T-helper 17 cell (primary cell): ENCODE data around the gene MYL7. TPM values are rescaled to one million over a fixed set of nuclear protein-coding genes. Genes with fewer than 3 reads are reported as not detected.

Experiments used
- ATAC-seq: fragments of 150-1000 bp; cut with Tn5 transposase; 2 replicates; pipeline ENCODE4 v1.10.0; 2021; ENCODE audit warnings: mild to moderate bottlenecking, moderate library complexity
- DNase-seq, 3 donors: peaks; one replicate each; pipeline versions ENCODE4 v3.0.0 to v3.0.0-alpha.2; 2020 to 2021
- H3K9me3 ChIP-seq: one replicate; pipeline ENCODE4 v1.7.0; 2013; ENCODE audit warnings: low read length, mild to moderate bottlenecking; ENCODE audit not compliant: control insufficient read depth, poor library complexity, severe bottlenecking
- H3K27ac Mint-ChIP-seq: one replicate; pipeline ENCODE4 v1.8.0; 2022; ENCODE audit warnings: mild to moderate bottlenecking, moderate library complexity, mixed read lengths
- H3K27me3 Mint-ChIP-seq: one replicate; pipeline ENCODE4 v1.8.0; 2022; ENCODE audit warnings: mixed read lengths
- H3K36me3 Mint-ChIP-seq: one replicate; pipeline ENCODE4 v1.8.0; 2022; ENCODE audit warnings: low read depth, mixed read lengths
- H3K4me1 Mint-ChIP-seq: one replicate; pipeline ENCODE4 v1.8.0; 2022; ENCODE audit warnings: mild to moderate bottlenecking, mixed read lengths
- H3K4me3 Mint-ChIP-seq: one replicate; pipeline ENCODE4 v1.8.0; 2022; ENCODE audit warnings: mild to moderate bottlenecking, moderate library complexity, mixed read lengths
- total RNA-seq, 4 donors: library from RNA in 2 of 4; stranded (reverse) in 2 of 4; gene quantifications; one replicate each; pipeline ENCODE4 v1.2.3 and lab custom pipeline; 2022 to 2026

The MYL7 gene
- not detected for total RNA-seq
- total RNA-seq (lab: John Stamatoyannopoulos, UW): 0 reads per million in 2 donors

- Mint-ChIP-seq H3K27ac (no peak within 1 kb of the TSS), H3K4me1 (peaks cover 6% of the 10 kb centered on the region), H3K4me3 (no peak within 1 kb of the TSS), H3K36me3 (no peaks in the 10 kb centered on the region), H3K27me3 (peaks cover 4% of the 10 kb centered on the region)
- H3K9me3 ChIP-seq: no peaks in the 10 kb centered on the region
- DNase-seq (no peak), ATAC-seq (no peak)
These were observed at the start of gene MYL7 for GRCh38 chr7:44141221-44141850. MYL7 (minus strand) TSS chr7:44141332; CDS start chr7:44141305, 27 bp downstream.

GRCh38 chr7:44189993-44190872, 49.1 kb upstream of the MYL7 start:
- ATAC-seq (no peak), DNase-seq (no peak)
- H3K36me3 Mint-ChIP-seq: no peaks in the 10 kb centered on the region
- H3K9me3 ChIP-seq: no peaks in the 10 kb centered on the region
- H3K4me3 Mint-ChIP-seq: no peak overlapping the region
- peaks cover 4% of the 10 kb centered on the region for H3K4me1 Mint-ChIP-seq
- H3K27me3 Mint-ChIP-seq: peaks cover 49% of the 10 kb centered on the region
- H3K27ac Mint-ChIP-seq: no peak overlapping the region

GRCh38 chr7:44189286-44189992, 48.3 kb upstream of the MYL7 start, which contains the start of gene GCK:
GCK (minus strand) TSS chr7:44189439; CDS start chr7:44188953, 486 bp downstream.
- Mint-ChIP-seq H3K4me1 (peaks cover 8% of the 10 kb centered on the region), H3K36me3 (peaks cover 4% of the 10 kb centered on the region), H3K4me3 (no peak within 1 kb of the TSS), H3K27ac (no peak within 1 kb of the TSS), H3K27me3 (peaks cover 57% of the 10 kb centered on the region)
- ATAC-seq (no peak), DNase-seq (no peak)
- no peaks in the 10 kb centered on the region for H3K9me3 ChIP-seq

GRCh38 chr7:44188480-44189225, 47.5 kb upstream of the MYL7 start:
- H3K27ac Mint-ChIP-seq: no peak overlapping the region
- peaks cover 8% of the 10 kb centered on the region for H3K4me1 Mint-ChIP-seq
- peaks cover 4% of the 10 kb centered on the region for H3K36me3 Mint-ChIP-seq
- H3K9me3 ChIP-seq: no peaks in the 10 kb centered on the region
- ATAC-seq: no peak
- H3K27me3 Mint-ChIP-seq: peaks cover 52% of the 10 kb centered on the region
- H3K4me3 Mint-ChIP-seq: no peak overlapping the region
- DNase-seq: no peak

GRCh38 chr7:44187636-44188416, 46.7 kb upstream of the MYL7 start:
- peaks cover 50% of the 10 kb centered on the region for H3K27me3 Mint-ChIP-seq
- peaks cover 8% of the 10 kb centered on the region for H3K4me1 Mint-ChIP-seq
- H3K9me3 ChIP-seq: peaks cover 1% of the 10 kb centered on the region
- ATAC-seq: no peak
- H3K27ac Mint-ChIP-seq: no peak overlapping the region
- no peak overlapping the region for H3K4me3 Mint-ChIP-seq
- H3K36me3 Mint-ChIP-seq: peaks cover 4% of the 10 kb centered on the region
- DNase-seq: no peak

GRCh38 chr7:44186736-44187135, 45.6 kb upstream of the MYL7 start:
- Mint-ChIP-seq H3K27ac (no peak overlapping the region), H3K36me3 (peaks cover 4% of the 10 kb centered on the region), H3K4me1 (peaks cover 6% of the 10 kb centered on the region), H3K27me3 (peaks cover 39% of the 10 kb centered on the region), H3K4me3 (no peak overlapping the region)
- ATAC-seq (no peak), DNase-seq (no peak)
- peaks cover 2% of the 10 kb centered on the region for H3K9me3 ChIP-seq

- peaks cover 5% of the 10 kb centered on the region for H3K4me1 Mint-ChIP-seq
- peaks cover 4% of the 10 kb centered on the region for H3K36me3 Mint-ChIP-seq
- DNase-seq: no peak
- H3K27ac Mint-ChIP-seq: no peak overlapping the region
- peaks cover 33% of the 10 kb centered on the region for H3K27me3 Mint-ChIP-seq
- H3K9me3 ChIP-seq: peaks cover 2% of the 10 kb centered on the region
- H3K4me3 Mint-ChIP-seq: no peak overlapping the region
- ATAC-seq: no peak
These were observed 44.6 kb upstream of the MYL7 start for GRCh38 chr7:44185729-44186128.

GRCh38 chr7:44184873-44185446, 43.8 kb upstream of the MYL7 start:
- ATAC-seq: no peak
- DNase-seq: no peak
- Mint-ChIP-seq H3K27me3 (peaks cover 26% of the 10 kb centered on the region), H3K4me1 (peaks cover 5% of the 10 kb centered on the region), H3K36me3 (peaks cover 4% of the 10 kb centered on the region), H3K27ac (no peak overlapping the region), H3K4me3 (no peak overlapping the region)
- peaks cover 2% of the 10 kb centered on the region for H3K9me3 ChIP-seq

GRCh38 chr7:44184206-44184872, 43.2 kb upstream of the MYL7 start:
- Mint-ChIP-seq H3K27me3 (peaks cover 26% of the 10 kb centered on the region), H3K27ac (no peak overlapping the region), H3K4me1 (peaks cover 5% of the 10 kb centered on the region), H3K36me3 (peaks cover 4% of the 10 kb centered on the region), H3K4me3 (no peak overlapping the region)
- H3K9me3 ChIP-seq: peaks cover 2% of the 10 kb centered on the region
- no peak for ATAC-seq
- DNase-seq: no peak

GRCh38 chr7:44183386-44183785, 42.3 kb upstream of the MYL7 start:
- no peak overlapping the region for H3K4me3 Mint-ChIP-seq
- peaks cover 2% of the 10 kb centered on the region for H3K9me3 ChIP-seq
- H3K27me3 Mint-ChIP-seq: peaks cover 28% of the 10 kb centered on the region
- no peak overlapping the region for H3K27ac Mint-ChIP-seq
- H3K36me3 Mint-ChIP-seq: peaks cover 4% of the 10 kb centered on the region
- DNase-seq (no peak), ATAC-seq (no peak)
- H3K4me1 Mint-ChIP-seq: peaks cover 5% of the 10 kb centered on the region

GRCh38 chr7:44182827-44183226, 41.7 kb upstream of the MYL7 start:
- Mint-ChIP-seq H3K27ac (no peak overlapping the region), H3K27me3 (peaks cover 29% of the 10 kb centered on the region), H3K4me3 (no peak overlapping the region), H3K4me1 (peaks cover 5% of the 10 kb centered on the region), H3K36me3 (peaks cover 4% of the 10 kb centered on the region)
- ATAC-seq (no peak), DNase-seq (no peak)
- peaks cover 2% of the 10 kb centered on the region for H3K9me3 ChIP-seq
